NCI-H345 (cell line): Measurements from ENCODE around the gene FEM1A.

ENCODE experiments used
- DNase-seq: peaks from one replicate; lab custom pipeline; 2025; lab: John Stamatoyannopoulos, UW

Gene FEM1A

DNA sequence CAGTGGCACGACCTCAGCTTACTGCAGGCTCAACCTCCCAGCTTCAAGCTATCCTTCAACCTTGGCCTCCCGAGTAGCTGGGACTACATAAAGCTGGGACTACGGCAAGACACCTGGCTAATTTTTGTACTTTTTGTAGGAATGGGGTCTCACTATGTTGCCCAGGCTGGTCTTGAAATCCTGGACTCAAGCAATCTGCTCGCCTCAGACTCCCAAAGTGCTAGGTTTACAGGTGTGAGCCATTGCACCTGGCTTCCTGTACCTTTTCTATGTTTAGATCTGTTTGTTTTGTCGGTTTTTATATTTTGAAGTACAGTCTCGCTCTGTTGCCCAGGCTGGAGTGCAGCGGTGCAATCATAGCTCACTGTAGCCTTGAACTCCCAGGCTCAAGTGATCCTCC is 57.5 kb downstream of the FEM1A start:
- no peak for DNase-seq
